Heart left ventricle (tissue), 16 donors: ENCODE data around the gene ZMYM2. TPM values are rescaled to one million over a fixed set of nuclear protein-coding genes. Genes with fewer than 3 reads are reported as not detected.
A peak's percentile ranks its signal among the peaks of the same experiment; 100 is the strongest.

ENCODE experiments used
- ATAC-seq, 4 donors: fragments of 200-7000 bp; cut with Tn5 transposase; one replicate each; pipeline ENCODE4 v1.9.1; 2020 to 2022; ENCODE audit warnings: moderate library complexity in 4 of 4, mild to moderate bottlenecking in 3 of 4, moderate number of reproducible peaks in 1 of 4
- DNase-seq, 5 donors: peaks; one replicate each; pipeline ENCODE4 v3.0.0-alpha.2; 2020
- H3K27ac ChIP-seq, 12 donors: fragments of 200-600 bp; sonication (generic) in 4 of 12; one replicate each; pipeline versions ENCODE4 v1.5.0 to v1.8.0; 2016 to 2022; ENCODE audit warnings: mild to moderate bottlenecking in 2 of 12
- H3K27me3 ChIP-seq, 9 donors: fragments of 200-600 bp; sonication (generic) in 2 of 9; one replicate each; pipeline versions ENCODE4 v1.5.1 to v1.8.0; 2016 to 2022; ENCODE audit warnings: mild to moderate bottlenecking in 3 of 9
- H3K36me3 ChIP-seq, 9 donors: fragments of 200-600 bp; sonication (generic) in 2 of 9; one replicate each; pipeline versions ENCODE4 v1.5.0 to v1.8.0; 2018 to 2022; ENCODE audit warnings: mild to moderate bottlenecking in 2 of 9
- H3K4me1 ChIP-seq, 12 donors: fragments of 200-600 bp; sonication (generic) in 4 of 12; one replicate each; pipeline versions ENCODE4 v1.5.0 to v1.8.0; 2016 to 2022; ENCODE audit warnings: mild to moderate bottlenecking in 3 of 12
- H3K4me3 ChIP-seq, 12 donors: fragments of 200-600 bp; sonication (generic) in 4 of 12; one replicate each; pipeline versions ENCODE4 v1.5.0 to v1.8.0; 2017 to 2022; ENCODE audit warnings: mild to moderate bottlenecking in 9 of 12, moderate library complexity in 4 of 12
- H3K9me3 ChIP-seq, 12 donors: fragments of 200-600 bp; sonication (generic) in 4 of 12; one replicate each; pipeline versions ENCODE4 v1.5.0 to v1.8.0; 2016 to 2022; ENCODE audit warnings: mild to moderate bottlenecking in 1 of 12
- POLR2A ChIP-seq, 2 donors: fragments of 450-650 bp; IDR thresholded peaks; one replicate each; pipeline ENCODE4 v1.6.1; 2017; ENCODE audit warnings: antibody characterized with exemption in 2 of 2, mild to moderate bottlenecking in 2 of 2, moderate library complexity in 2 of 2
- WGBS, 4 donors: extraction: QIAGEN DNeasy Blood & Tissue Kit in 2 of 4; methylation state at CpG; one replicate each; pipeline versions ENCODE4 v1.1.5 to v1.1.7; 2013 to 2018; 5-methylcytosine and 5-hydroxymethylcytosine counted together
- intact Hi-C, 10 donors: fragments of 100-400 bp; cut with DNase I; formaldehyde crosslinking; loops; one replicate each; pipeline versions ENCODE4 v1.11.1 to v1.14.2; 2022
- polyA plus RNA-seq, 2 donors: library from polyadenylated mRNA; stranded (reverse); fragments of 200-250 nt; gene quantifications; one replicate each; pipeline ENCODE4 v1.2.3, GENCODE V29; 2013
- total RNA-seq, 9 donors: library from RNA; depleted of rRNA in 2 of 9; stranded (reverse); fragments of >200 nt in 2 of 9; fragmentation: NEBNext Ultra II Directional in 3 of 9; extraction: Animal tissue kit (Norgen Biotek cat#: 25700) in 3 of 9; gene quantifications; one replicate each; pipeline versions ENCODE4 v1.1.0 to v1.2.4, GENCODE V29; 2016 to 2023
- TF ChIP-seq, protein P1 (sequence below), 12 donors: fragments of 200-600 bp; sonication (generic) in 4 of 12; IDR thresholded peaks; one replicate each; pipeline versions ENCODE4 v1.5.0 to v1.8.0; 2018 to 2022; ENCODE audit warnings: antibody characterized with exemption in 12 of 12, mild to moderate bottlenecking in 5 of 12
- donor health status: ischemic (EF 13 %, LVEDD 7.1; RV severe dilation, severe dysfunction).
- donor health status: healthy with polysubstance abuse.
- donor health status: DM: no; HTN: yes; CAD: no.
- donor health status: DM: no; HTN: no; CAD: no.
- donor health status: ischemic (EF 25% LVEDD 6.9; RV normal size, moderate dysfunction).
- donor health status: ischemic (EF 25% LVEDD 5.7; RV mildly dilated, moderate dysfunction).
- donor health status: healthy.
- donor health status: DM: yes; HTN: yes; CAD: no.
- donor health status: ischemic (EF 35%, LVEDD 5.7; RV mildly dilated, moderate dysfunction).
- donor health status: nonischemic (EF 11% LVEDD 7.7; RV severe dilation, severe dysfunction).
- donor health status: DM: yes; HTN: yes; CAD: no.
- donor health status: PGD.
- donor health status: ischemic (EF 29% LVEDD 5.4; RV normal size, mild dysfunction).
- donor health status: nonischemic (EF 23%, LVEDD 6.1; RV moderate dilation, normal function).

Gene ZMYM2
- total and polyA plus RNA-seq, 11 donors: 11.2 to 69.3 (median 51.9) TPM

DNA sequence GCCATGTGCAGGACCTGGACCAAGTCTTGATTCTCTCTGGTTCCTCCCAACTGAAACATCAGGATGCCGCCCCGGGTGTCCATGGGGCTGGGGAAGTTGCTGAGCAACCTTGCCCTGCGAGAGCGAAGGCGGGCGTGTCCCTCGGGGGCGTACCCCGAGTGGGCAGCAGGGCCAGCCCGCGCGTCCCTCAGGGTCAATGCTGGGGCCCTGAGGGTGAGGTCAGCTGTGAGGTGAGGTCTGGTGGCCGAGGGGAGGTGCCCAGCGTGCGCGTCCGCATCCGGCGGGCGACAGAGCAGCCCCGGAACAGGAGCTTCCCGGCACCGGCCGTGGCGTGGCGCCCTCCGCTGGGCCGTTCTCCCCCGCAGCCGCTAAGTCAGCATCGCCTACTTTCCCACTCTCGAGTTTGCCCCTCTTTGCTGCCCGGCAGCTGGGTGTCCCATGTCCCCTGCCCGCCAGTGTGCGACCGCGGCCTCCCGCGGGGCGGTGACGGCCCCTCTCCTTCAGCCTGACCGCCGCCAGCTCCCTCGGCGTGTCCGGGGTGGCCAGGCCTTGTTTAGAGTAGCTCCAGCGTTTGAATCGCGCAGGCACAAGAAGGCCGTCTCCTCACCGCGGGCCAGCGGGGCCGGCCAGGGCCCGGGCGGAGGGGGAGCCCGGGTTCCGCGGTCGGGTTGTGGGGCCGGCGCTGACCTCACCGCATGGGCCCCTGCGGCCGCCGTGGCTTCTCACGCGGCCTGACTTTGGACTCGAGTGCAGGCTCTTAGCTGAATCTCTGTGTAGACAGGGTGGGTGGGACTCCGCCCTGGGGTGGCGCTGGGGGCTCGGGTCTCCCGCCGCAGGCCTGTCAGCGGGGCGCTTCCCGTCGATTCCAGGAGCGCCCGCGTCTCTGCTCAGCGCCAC is 169.3 kb downstream of the ZMYM2 start:
- no peaks in the 10 kb centered on the region for H3K9me3 ChIP-seq
- peak; percentile 77 to 88 (median 82) for DNase-seq
- peak overlapping the region; percentile 54 to 98 (median 94) for H3K27ac ChIP-seq
- intact Hi-C loops: loop anchor here in 8 of 10 donors (1.0 to 5.0 kb wide), 3 partner anchors 32 to 34 kb away; partner anchors contain the start of gene GJA3 (in 7 of the 8)
- H3K4me3 ChIP-seq: peak overlapping the region; percentile 41 to 76 (median 64)
- 2% methylated on average over 29 to 82 of the region's 82 CpGs for WGBS, 4 donors
- peaks cover 0 to 49% (median 24%) of the 10 kb centered on the region in 12 donors for H3K4me1 ChIP-seq
- peaks cover 0 to 21% (median 8%) of the 10 kb centered on the region in 9 donors for H3K27me3 ChIP-seq
- H3K36me3 ChIP-seq: no peaks in the 10 kb centered on the region
- peak; percentile 43 to 85 (median 83) for ATAC-seq
- TF ChIP-seq, protein P1, sequence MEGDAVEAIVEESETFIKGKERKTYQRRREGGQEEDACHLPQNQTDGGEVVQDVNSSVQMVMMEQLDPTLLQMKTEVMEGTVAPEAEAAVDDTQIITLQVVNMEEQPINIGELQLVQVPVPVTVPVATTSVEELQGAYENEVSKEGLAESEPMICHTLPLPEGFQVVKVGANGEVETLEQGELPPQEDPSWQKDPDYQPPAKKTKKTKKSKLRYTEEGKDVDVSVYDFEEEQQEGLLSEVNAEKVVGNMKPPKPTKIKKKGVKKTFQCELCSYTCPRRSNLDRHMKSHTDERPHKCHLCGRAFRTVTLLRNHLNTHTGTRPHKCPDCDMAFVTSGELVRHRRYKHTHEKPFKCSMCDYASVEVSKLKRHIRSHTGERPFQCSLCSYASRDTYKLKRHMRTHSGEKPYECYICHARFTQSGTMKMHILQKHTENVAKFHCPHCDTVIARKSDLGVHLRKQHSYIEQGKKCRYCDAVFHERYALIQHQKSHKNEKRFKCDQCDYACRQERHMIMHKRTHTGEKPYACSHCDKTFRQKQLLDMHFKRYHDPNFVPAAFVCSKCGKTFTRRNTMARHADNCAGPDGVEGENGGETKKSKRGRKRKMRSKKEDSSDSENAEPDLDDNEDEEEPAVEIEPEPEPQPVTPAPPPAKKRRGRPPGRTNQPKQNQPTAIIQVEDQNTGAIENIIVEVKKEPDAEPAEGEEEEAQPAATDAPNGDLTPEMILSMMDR (IDR thresholded peaks at IDR 0.05): peak; percentile 26 to 66 (median 46)
- TF ChIP-seq POLR2A (IDR thresholded peaks at IDR 0.05): peak in 1 of 2 donors; percentile 25

DNA sequence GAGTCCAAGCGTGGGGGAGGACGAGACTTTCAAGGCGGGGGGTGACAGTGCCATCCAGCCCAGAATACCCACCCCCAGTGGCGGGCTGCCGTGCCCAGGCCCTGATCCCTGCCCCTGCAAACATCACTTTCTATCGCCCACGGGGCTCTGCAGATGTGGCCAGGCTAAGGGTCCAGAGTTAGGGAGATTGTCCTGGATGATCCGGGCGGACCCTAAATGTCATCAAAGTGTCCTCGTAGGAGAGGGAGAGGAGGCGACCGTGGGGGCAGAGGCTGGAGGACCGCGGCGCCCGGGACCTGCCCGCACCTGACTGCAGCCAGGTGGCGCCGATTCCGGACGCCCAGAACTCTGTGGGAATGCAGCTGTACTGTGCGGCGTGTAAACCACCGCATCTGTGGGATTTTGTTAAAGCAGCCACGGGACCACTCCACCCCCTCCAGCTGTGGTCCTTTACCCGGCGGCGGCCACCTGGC is 170.0 kb downstream of the ZMYM2 start:
- Histone ChIP-seq H3K27ac (peak overlapping the region; percentile 54 to 98 (median 94)), H3K36me3 (no peaks in the 10 kb centered on the region), H3K4me3 (peak overlapping the region; percentile 41 to 76 (median 64)), H3K4me1 (peaks cover 0 to 47% (median 24%) of the 10 kb centered on the region in 12 donors), H3K9me3 (no peaks in the 10 kb centered on the region), H3K27me3 (peaks cover 0 to 21% (median 8%) of the 10 kb centered on the region in 9 donors)
- ATAC-seq (peak in 1 of 4 donors; percentile 11), DNase-seq (no peak)
- intact Hi-C loops: loop anchor here in 6 of 10 donors (5.0 kb wide), 1 partner anchor 34 kb away; the partner anchor contains the start of gene GJA3 (in 6 of the 6)
- WGBS, 4 donors: 11 to 40% (median 14%) methylated on average over 16 to 28 of the region's 28 CpGs
- TF ChIP-seq, protein P1 (IDR thresholded peaks at IDR 0.05): peak in 9 of 12 donors; percentile 9 to 49 (median 21)
- TF ChIP-seq POLR2A (IDR thresholded peaks at IDR 0.05): no peak

DNA sequence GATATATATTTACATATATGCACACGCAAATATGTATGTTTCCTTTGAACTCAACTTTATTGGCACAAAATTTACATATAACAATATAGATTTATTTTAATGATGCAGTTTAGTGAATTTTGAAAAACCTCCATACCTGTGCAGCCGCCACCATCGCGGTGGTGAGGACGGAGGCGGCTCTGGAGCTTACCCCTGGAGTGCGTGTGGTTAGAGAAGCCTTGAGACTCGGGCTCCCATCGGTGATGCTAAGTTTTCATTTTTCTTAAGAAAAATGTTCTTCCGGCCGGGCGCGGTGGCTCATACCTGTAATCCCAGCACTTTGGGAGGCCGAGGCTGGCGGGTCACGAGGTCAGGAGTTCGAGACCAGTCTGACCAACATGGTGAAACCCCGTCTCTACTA is 170.5 kb downstream of the ZMYM2 start:
- peaks cover 0 to 22% (median 8%) of the 10 kb centered on the region in 9 donors for H3K27me3 ChIP-seq
- H3K36me3 ChIP-seq: no peaks in the 10 kb centered on the region
- ATAC-seq (no peak), DNase-seq (no peak)
- peaks cover 0 to 47% (median 23%) of the 10 kb centered on the region in 12 donors for H3K4me1 ChIP-seq
- 82 to 85% (median 83%) methylated on average over 18 of the region's 18 CpGs for whole genome bisulfite sequencing, 4 donors
- no peaks in the 10 kb centered on the region for H3K9me3 ChIP-seq
- intact Hi-C loops: loop anchor here in 6 of 10 donors (5.0 kb wide), 1 partner anchor 33 kb away; the partner anchor contains the start of gene GJA3 (in 6 of the 6)
- H3K4me3 ChIP-seq: peak overlapping the region in 2 of 12 donors; percentile 70 to 76
- H3K27ac ChIP-seq: peak overlapping the region in 5 of 12 donors; percentile 94 to 98 (median 95)
- TF ChIP-seq, protein P1 (IDR thresholded peaks at IDR 0.05): no peak
- no peak for TF ChIP-seq POLR2A (IDR thresholded peaks at IDR 0.05)

DNA sequence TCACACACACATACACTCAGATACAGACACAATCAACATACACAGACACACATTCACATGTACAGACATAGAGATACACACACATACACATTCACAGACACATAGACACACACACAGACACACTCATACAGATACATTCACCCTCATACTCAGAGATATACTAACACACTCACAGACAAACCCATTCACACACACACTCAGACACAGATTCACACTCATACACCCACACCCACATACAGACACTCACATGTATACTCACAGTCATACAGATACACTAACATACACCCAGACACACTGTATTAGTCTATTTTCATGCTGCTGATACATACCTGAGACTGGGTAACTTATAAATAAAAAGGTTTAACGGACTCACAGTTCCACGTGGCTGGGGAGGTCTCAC is 171.5 kb downstream of the ZMYM2 start:
- peaks cover 0 to 24% (median 8%) of the 10 kb centered on the region in 9 donors for H3K27me3 ChIP-seq
- no peaks in the 10 kb centered on the region for H3K36me3 ChIP-seq
- H3K27ac ChIP-seq: no peak overlapping the region
- TF ChIP-seq, protein P1 (IDR thresholded peaks at IDR 0.05): no peak
- TF ChIP-seq POLR2A (IDR thresholded peaks at IDR 0.05): no peak
- peaks cover 0 to 45% (median 22%) of the 10 kb centered on the region in 12 donors for H3K4me1 ChIP-seq
- H3K4me3 ChIP-seq: no peak overlapping the region
- DNase-seq (no peak), ATAC-seq (no peak)
- no peaks in the 10 kb centered on the region for H3K9me3 ChIP-seq
- intact Hi-C loops: no loop called here
- 70 to 78% (median 73%) methylated on average over 2 of the region's 2 CpGs for WGBS, 4 donors
